WTC11 (cell line): ENCODE data around the gene CER1.

Experiments
- ARID4B ChIP-seq: sonication (generic); formaldehyde crosslinking; IDR thresholded peaks from 2 replicates; pipeline ENCODE4 v1.8.0; 2023; ENCODE audit warnings: missing genetic modification reagents, mild to moderate bottlenecking, borderline replicate concordance
- IRF2 ChIP-seq: sonication (generic); formaldehyde crosslinking; IDR thresholded peaks from 2 replicates; pipeline ENCODE4 v1.8.0; 2022; ENCODE audit warnings: low read depth, missing genetic modification reagents, borderline replicate concordance
- NR2C2 ChIP-seq: sonication (generic); formaldehyde crosslinking; IDR thresholded peaks from 2 replicates; pipeline ENCODE4 v1.8.0; 2022; ENCODE audit warnings: mild to moderate bottlenecking, missing genetic modification reagents
- TF ChIP-seq, protein P1 (sequence below): fragments of 250-450 bp; sonication (Bioruptor Pico); IDR thresholded peaks from 2 replicates; pipeline ENCODE4 v1.9.0; 2021; ENCODE audit warnings: moderate library complexity, mild to moderate bottlenecking, inconsistent platforms, borderline replicate concordance

GRCh38 chr9:14746626-14747025 lies 24.1 kb upstream of the CER1 start:
- TF ChIP-seq IRF2 = no peak
- no peak for TF ChIP-seq NR2C2 (CRISPR knock-in tag)
- TF ChIP-seq, protein P1, sequence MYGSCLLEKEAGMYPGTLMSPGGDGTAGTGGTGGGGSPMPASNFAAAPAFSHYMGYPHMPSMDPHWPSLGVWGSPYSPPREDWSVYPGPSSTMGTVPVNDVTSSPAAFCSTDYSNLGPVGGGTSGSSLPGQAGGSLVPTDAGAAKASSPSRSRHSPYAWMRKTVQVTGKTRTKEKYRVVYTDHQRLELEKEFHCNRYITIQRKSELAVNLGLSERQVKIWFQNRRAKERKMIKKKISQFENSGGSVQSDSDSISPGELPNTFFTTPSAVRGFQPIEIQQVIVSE (CRISPR knock-in tag) = no peak
- TF ChIP-seq ARID4B (CRISPR knock-in tag) = no peak
